GM23248 (cell line): ENCODE measurements around the gene RTN4R. TPM values are rescaled to one million over a fixed set of nuclear protein-coding genes. Genes with fewer than 3 reads are reported as not detected.

Source experiments
- DNase-seq: peaks from one replicate; pipeline ENCODE4 v3.0.0-alpha.2; 2015
- H2AFZ ChIP-seq: fragments of 200-600 bp; sonication (generic); 2 replicates; pipeline ENCODE4 v1.6.1; 2016; ENCODE audit warnings: antibody characterized with exemption
- H3F3A ChIP-seq: fragments of 200-600 bp; sonication (generic); 2 replicates; pipeline ENCODE4 v1.6.1; 2016; ENCODE audit warnings: mild to moderate bottlenecking, antibody characterized with exemption, mixed run types; ENCODE audit not compliant: insufficient read depth
- H3K27ac ChIP-seq: fragments of 200-600 bp; sonication (generic); 2 replicates; pipeline ENCODE4 v1.5.1; 2016; ENCODE audit warnings: mild to moderate bottlenecking
- H3K27me3 ChIP-seq: fragments of 200-600 bp; sonication (generic); replicated peaks from 2 replicates; pipeline ENCODE4 v1.6.1; 2016; ENCODE audit warnings: mild to moderate bottlenecking; ENCODE audit not compliant: insufficient read depth
- H3K36me3 ChIP-seq: fragments of 200-600 bp; sonication (generic); 2 replicates; pipeline ENCODE4 v1.6.1; 2016; ENCODE audit warnings: low read depth, mild to moderate bottlenecking
- H3K4me1 ChIP-seq: fragments of 200-600 bp; sonication (generic); 2 replicates; pipeline ENCODE4 v1.6.1; 2016; ENCODE audit warnings: mild to moderate bottlenecking; ENCODE audit not compliant: insufficient read depth
- H3K4me2 ChIP-seq: fragments of 200-600 bp; sonication (generic); one replicate; pipeline ENCODE4 v1.6.1; 2016; ENCODE audit warnings: mild to moderate bottlenecking; ENCODE audit not compliant: unreplicated experiment
- H3K4me3 ChIP-seq: fragments of 200-600 bp; sonication (generic); 2 replicates; pipeline ENCODE4 v1.5.1; 2016; ENCODE audit warnings: mild to moderate bottlenecking
- H3K79me2 ChIP-seq: fragments of 200-600 bp; sonication (generic); 2 replicates; pipeline ENCODE4 v1.6.1; 2016; ENCODE audit warnings: mild to moderate bottlenecking; ENCODE audit not compliant: insufficient read depth
- H3K9ac ChIP-seq: fragments of 200-600 bp; sonication (generic); 2 replicates; pipeline ENCODE4 v1.6.1; 2016; ENCODE audit warnings: mild to moderate bottlenecking
- H3K9me2 ChIP-seq: fragments of 200-600 bp; sonication (generic); 2 replicates; pipeline ENCODE4 v1.6.1; 2016; ENCODE audit warnings: mixed run types, mild to moderate bottlenecking, moderate library complexity; ENCODE audit not compliant: insufficient read depth
- H3K9me3 ChIP-seq: fragments of 200-600 bp; sonication (generic); one replicate; pipeline ENCODE4 v1.6.1; 2017; ENCODE audit warnings: low read depth
- H4K20me1 ChIP-seq: fragments of 200-600 bp; sonication (generic); 2 replicates; pipeline ENCODE4 v1.6.0; 2016; ENCODE audit not compliant: insufficient read depth
- EZH2 ChIP-seq: fragments of 200-600 bp; sonication (generic); IDR thresholded peaks from 2 replicates; pipeline ENCODE4 v1.6.1; 2018; ENCODE audit warnings: antibody characterized with exemption, mild to moderate bottlenecking; ENCODE audit not compliant: insufficient read depth, poor library complexity, severe bottlenecking
- EZH2phosphoT487 ChIP-seq: fragments of 200-600 bp; sonication (generic); IDR thresholded peaks from 2 replicates; pipeline ENCODE4 v1.6.1; 2018; ENCODE audit warnings: antibody characterized with exemption, moderate library complexity, mild to moderate bottlenecking, low read depth; ENCODE audit not compliant: insufficient read depth
- WGBS, 2 experiments: methylation state at CpG; one replicate each; pipeline ENCODE4 v1.1.6; 2015 to 2017; ENCODE audit warnings: low lambda C conversion rate in 2 of 2, low coverage in 1 of 2; ENCODE audit errors: missing lambda C conversion rate in 2 of 2; 5-methylcytosine and 5-hydroxymethylcytosine counted together
- in situ Hi-C: fragments of 300-500 bp; cut with MboI; formaldehyde crosslinking; loops from 2 replicates; pipeline ENCODE4 v1.15.0; 2020
- polyA plus RNA-seq: library from polyadenylated mRNA; unstranded; fragments of >200 nt; fragmentation: Nextera tagmentation; extraction: Ambion mirVana; gene quantifications from 2 replicates; pipeline ENCODE4 v1.2.1, GENCODE V29; 2016
- total RNA-seq: library from RNA; depleted of rRNA; stranded (reverse); fragments of >200 nt; shearing (Covaris generic); gene quantifications from 2 replicates; pipeline ENCODE4 v1.2.3, GENCODE V29; 2014

RTN4R gene
- total and polyA plus RNA-seq, 2 experiments from 2014 or later, result 0.25 TPM; not detected in 1

DNA sequence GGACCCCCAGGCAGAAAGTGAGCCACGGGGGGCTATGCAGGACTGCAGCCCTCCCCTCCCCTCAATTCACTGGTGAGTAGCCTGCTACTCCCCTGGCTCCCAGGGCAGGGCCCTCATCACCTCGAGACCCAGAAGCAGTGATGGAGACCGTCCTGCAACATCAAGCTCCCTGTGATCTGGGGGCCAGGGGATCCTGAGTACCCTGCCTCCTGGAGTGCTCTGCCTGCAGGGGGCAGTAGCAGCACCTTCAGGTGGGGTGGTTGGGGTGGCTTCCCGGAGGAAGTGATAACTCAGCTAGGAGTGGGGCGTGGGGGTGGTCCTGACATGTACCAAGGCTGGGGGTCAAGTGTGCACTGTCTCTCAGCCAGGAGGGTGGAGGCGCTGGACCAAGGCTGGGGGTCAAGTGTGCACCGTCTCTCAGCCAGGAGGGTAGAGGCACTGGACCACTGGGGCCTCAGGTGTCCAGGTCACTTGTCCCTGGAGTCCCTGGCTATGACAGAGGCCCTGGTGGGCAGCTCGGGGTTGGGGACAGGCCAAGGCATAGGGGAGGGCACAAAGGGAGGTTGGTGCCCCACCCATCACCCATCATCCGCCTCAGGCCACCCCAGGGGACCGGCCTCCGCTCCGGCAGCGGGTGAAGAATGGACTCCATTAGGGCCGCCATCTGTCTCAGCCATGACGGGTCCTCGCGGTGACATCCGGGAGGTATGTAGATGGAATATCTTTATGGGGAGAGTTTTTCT lies 9.4 kb downstream of the RTN4R start:
- H4K20me1 ChIP-seq, result no peaks in the 10 kb centered on the region
- WGBS, 2 experiments, result 82 to 83% methylated on average over 18 of the region's 18 CpGs

GRCh38 chr22:20258021-20258299 lies 10.2 kb downstream of the RTN4R start:
- Histone ChIP-seq H3K4me1 (no peaks in the 10 kb centered on the region), H3K9ac (no peak overlapping the region), H3K27me3 (peaks cover 6% of the 10 kb centered on the region; the same call in 1 of the 2 replicates), H3K27ac (no peak overlapping the region), H3K9me2 (no peaks in the 10 kb centered on the region), H3K4me2 (no peak overlapping the region), H4K20me1 (no peaks in the 10 kb centered on the region), H3K36me3 (no peaks in the 10 kb centered on the region), H3K9me3 (no peaks in the 10 kb centered on the region), H3K79me2 (no peaks in the 10 kb centered on the region), H3F3A (0 out of 2 replicates have a peak, but pooled peaks cover 8% of the 10 kb centered on the region), H3K4me3 (no peak overlapping the region), H2AFZ (no peak overlapping the region)
- 70 to 75% methylated on average over 4 of the region's 4 CpGs for WGBS, 2 experiments
- no peak for TF ChIP-seq EZH2
- TF ChIP-seq EZH2phosphoT487, result no peak
- no peak for DNase-seq
- in situ Hi-C loops, result no loop called here

More for the DNA sequence above, 9.4 kb downstream of the RTN4R start:
- no peak for DNase-seq
- H2AFZ ChIP-seq, result no peak overlapping the region
- no peaks in the 10 kb centered on the region for H3K9me2 ChIP-seq
- H3K27ac ChIP-seq, result no peak overlapping the region
- H3K9me3 ChIP-seq, result no peaks in the 10 kb centered on the region
- TF ChIP-seq EZH2phosphoT487 (no peak), EZH2 (no peak)
- H3K4me2 ChIP-seq, result no peak overlapping the region
- no peaks in the 10 kb centered on the region for H3K79me2 ChIP-seq
- in situ Hi-C loops, result no loop called here
- no peak overlapping the region for H3K9ac ChIP-seq
- H3F3A ChIP-seq, result 0 out of 2 replicates have a peak, but pooled peaks cover 8% of the 10 kb centered on the region
- H3K4me1 ChIP-seq, result no peaks in the 10 kb centered on the region
- H3K4me3 ChIP-seq, result no peak overlapping the region
- no peaks in the 10 kb centered on the region for H3K36me3 ChIP-seq
- H3K27me3 ChIP-seq, result peaks cover 4% of the 10 kb centered on the region; the same call in 1 of the 2 replicates

GRCh38 chr22:20257212-20258020 lies 10.7 kb downstream of the RTN4R start:
- Histone ChIP-seq H3K4me2 (no peak overlapping the region), H3K9me3 (no peaks in the 10 kb centered on the region), H3K79me2 (no peaks in the 10 kb centered on the region), H3K27me3 (peaks cover 6% of the 10 kb centered on the region; the same call in 1 of the 2 replicates), H3K36me3 (no peaks in the 10 kb centered on the region), H2AFZ (no peak overlapping the region), H3K9me2 (no peaks in the 10 kb centered on the region), H3K4me3 (no peak overlapping the region), H3K4me1 (no peaks in the 10 kb centered on the region), H3K27ac (no peak overlapping the region), H3F3A (0 out of 2 replicates have a peak, but pooled peaks cover 8% of the 10 kb centered on the region), H4K20me1 (no peaks in the 10 kb centered on the region), H3K9ac (no peak overlapping the region)
- TF ChIP-seq EZH2phosphoT487 (no peak), EZH2 (no peak)
- DNase-seq, result no peak
- in situ Hi-C loops, result no loop called here
- WGBS, 2 experiments, result 65 to 68% methylated on average over 15 of the region's 15 CpGs

- in situ Hi-C loops, result no loop called here
- no peak overlapping the region for H2AFZ ChIP-seq
- H3K9ac ChIP-seq, result no peak overlapping the region
- no peaks in the 10 kb centered on the region for H3K36me3 ChIP-seq
- H3K27me3 ChIP-seq, result peaks cover 6% of the 10 kb centered on the region; the same call in 1 of the 2 replicates
- TF ChIP-seq EZH2phosphoT487 (no peak), EZH2 (no peak)
- WGBS, 2 experiments, result 57 to 60% methylated on average over 12 of the region's 12 CpGs
- H3F3A ChIP-seq, result 0 out of 2 replicates have a peak, but pooled peaks cover 8% of the 10 kb centered on the region
- no peaks in the 10 kb centered on the region for H3K9me3 ChIP-seq
- no peak overlapping the region for H3K4me3 ChIP-seq
- no peak for DNase-seq
- H3K27ac ChIP-seq, result no peak overlapping the region
- H3K4me1 ChIP-seq, result no peaks in the 10 kb centered on the region
- H3K9me2 ChIP-seq, result no peaks in the 10 kb centered on the region
- no peak overlapping the region for H3K4me2 ChIP-seq
- H4K20me1 ChIP-seq, result no peaks in the 10 kb centered on the region
- H3K79me2 ChIP-seq, result no peaks in the 10 kb centered on the region
Observed at GRCh38 chr22:20256551-20257211, 11.4 kb downstream of the RTN4R start.
